Keratinocyte (primary cell): ENCODE data around the gene SPRR2A. TPM values are rescaled to one million over a fixed set of nuclear protein-coding genes. Genes with fewer than 3 reads are reported as not detected.
A peak's percentile ranks its signal among the peaks of the same experiment; 100 is the strongest.

Source experiments
- DNase-seq: peaks from one replicate; pipeline ENCODE4 v3.0.0-alpha.2; 2011; ENCODE audit warnings: low read depth, missing footprints, low spot score
- FAIRE-seq: peaks from 2 replicates; lab custom pipeline; 2011; peaks lifted over from hg19 to GRCh38; lab: Jason Lieb, UNC
- H2AFZ ChIP-seq: 2 replicates; pipeline ENCODE4 v1.6.0; 2012; ENCODE audit warnings: low read length, control low read depth, inconsistent platforms; ENCODE audit not compliant: control insufficient read depth
- H3K27ac ChIP-seq: 2 replicates; pipeline ENCODE4 v1.5.1; 2011; ENCODE audit warnings: low read length; ENCODE audit not compliant: control insufficient read depth, insufficient read depth
- H3K27me3 ChIP-seq: 3 replicates; pipeline ENCODE4 v1.6.0; 2011; ENCODE audit warnings: low read length; ENCODE audit not compliant: control insufficient read depth, insufficient read depth; ENCODE audit errors: extremely low read depth
- H3K36me3 ChIP-seq, 2 experiments: 2 replicates in 1 of 2; 3 replicates in 1 of 2; pipeline ENCODE4 v1.5.1; 2011; ENCODE audit warnings: low read length in 2 of 2, mild to moderate bottlenecking in 1 of 2; ENCODE audit not compliant: control insufficient read depth in 2 of 2, insufficient read depth in 2 of 2; ENCODE audit errors: extremely low read depth in 1 of 2
- H3K4me1 ChIP-seq: 3 replicates; pipeline ENCODE4 v1.5.1; 2011; ENCODE audit warnings: low read length; ENCODE audit not compliant: control insufficient read depth, insufficient read depth; ENCODE audit errors: extremely low read depth
- H3K4me2 ChIP-seq: 3 replicates; pipeline ENCODE4 v1.6.0; 2011; ENCODE audit warnings: low read depth, low read length; ENCODE audit not compliant: control insufficient read depth, insufficient read depth; ENCODE audit errors: extremely low read depth
- H3K4me3 ChIP-seq, 3 experiments: fragments of 200-600 bp in 1 of 3; sonication (generic) in 1 of 3; 2 replicates in 2 of 3; 3 replicates in 1 of 3; pipeline ENCODE4 v1.5.1; 2011 to 2016; ENCODE audit warnings: low read length in 3 of 3, mild to moderate bottlenecking in 3 of 3, control low read depth in 2 of 3, inconsistent platforms in 1 of 3, low read depth in 1 of 3, mixed read lengths in 1 of 3, mixed run types in 1 of 3, moderate library complexity in 1 of 3; ENCODE audit not compliant: control insufficient read depth in 2 of 3, insufficient read depth in 2 of 3; ENCODE audit errors: extremely low read depth in 1 of 3
- H3K79me2 ChIP-seq: 2 replicates; pipeline ENCODE4 v1.6.0; 2012; ENCODE audit warnings: low read length; ENCODE audit not compliant: control insufficient read depth, insufficient read depth
- H3K9ac ChIP-seq: 3 replicates; pipeline ENCODE4 v1.6.0; 2011; ENCODE audit warnings: low read length; ENCODE audit not compliant: control insufficient read depth, insufficient read depth; ENCODE audit errors: extremely low read depth
- H3K9me1 ChIP-seq: 3 replicates; pipeline ENCODE4 v1.6.0; 2011; ENCODE audit warnings: low read length; ENCODE audit not compliant: control insufficient read depth, insufficient read depth; ENCODE audit errors: extremely low read depth
- H3K9me3 ChIP-seq: 2 replicates; pipeline ENCODE4 v1.5.1; 2012; ENCODE audit warnings: low read depth, low read length; ENCODE audit not compliant: control insufficient read depth
- H4K20me1 ChIP-seq: 3 replicates; pipeline ENCODE4 v1.6.0; 2011; ENCODE audit warnings: low read length; ENCODE audit not compliant: control insufficient read depth, insufficient read depth; ENCODE audit errors: extremely low read depth
- EZH2 ChIP-seq: IDR thresholded peaks from one replicate; pipeline ENCODE4 v1.6.1; 2012; ENCODE audit warnings: inconsistent platforms, mild to moderate bottlenecking, low read length, moderate library complexity
- dilution Hi-C: fragments of 300-500 bp; cut with MboI; formaldehyde crosslinking; loops from one replicate; pipeline ENCODE4 v1.7.0; 2020; ENCODE audit warnings: low sequenced_read_pairs; ENCODE audit not compliant: extremely low pct_ligation_motif_present
- polyA plus RNA-seq, 5 experiments: library from polyadenylated mRNA; depleted of rRNA in 3 of 5; stranded (reverse) in 3 of 5; stranded (forward) in 1 of 5; unstranded in 1 of 5; fragments of >200 nt; gene quantifications; 1 replicate in 1 of 5; 2 replicates in 3 of 5; 3 replicates in 1 of 5; pipeline versions ENCODE4 v1.2.1 to v1.2.3, GENCODE V29; 2011 to 2012; ENCODE audit warnings: missing spikeins in 2 of 5, low read depth in 1 of 5, low replicate concordance in 1 of 5
- TF ChIP-seq, protein P1 (sequence below), 3 experiments: IDR thresholded peaks in 1 of 3; conservative IDR thresholded peaks in 1 of 3; optimal IDR thresholded peaks in 1 of 3; 2 replicates in 2 of 3; 3 replicates in 1 of 3; pipeline versions ENCODE3 to v1.5.1; 2011; ENCODE audit warnings: low read length in 3 of 3, mild to moderate bottlenecking in 3 of 3, moderate library complexity in 2 of 3, control low read depth in 1 of 3, inconsistent platforms in 1 of 3; ENCODE audit not compliant: insufficient read depth in 2 of 3; ENCODE audit errors: extremely low read depth in 1 of 3

Gene SPRR2A
- polyA plus RNA-seq, 1 donor (not counting 4 experiments of a cell fraction or from before 2014, with no cell fraction given): 5.5 TPM

DNA sequence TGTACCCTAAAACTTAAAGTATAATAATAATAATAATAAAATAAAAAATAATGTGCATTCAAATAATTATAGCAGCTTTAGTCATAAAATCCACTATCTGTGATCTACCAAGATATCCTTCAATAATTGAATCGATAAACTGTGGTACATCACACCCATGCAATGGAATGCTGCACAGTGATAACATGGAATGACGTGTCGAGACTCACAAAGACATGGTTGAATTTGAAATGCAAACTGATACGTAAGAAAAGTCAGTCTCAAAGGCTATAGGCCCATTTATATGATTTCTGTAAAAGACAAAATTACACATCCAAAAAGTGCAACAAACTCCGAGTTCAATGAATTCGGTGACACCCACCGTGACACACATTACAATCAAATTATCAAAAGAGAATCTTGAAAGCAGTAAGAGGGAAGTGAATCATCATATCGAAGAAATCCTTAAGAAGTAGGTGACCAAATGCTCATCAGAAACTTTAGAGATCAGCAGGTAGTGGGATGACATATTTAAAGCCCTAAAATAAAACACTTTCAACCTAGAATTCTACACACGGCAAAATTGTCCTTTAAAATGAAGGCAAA lies 42.2 kb upstream of the SPRR2A start:
- dilution Hi-C loops: no loop called here
- DNase-seq: peak; percentile 65
- peak overlapping the region; percentile 62 for H3K4me2 ChIP-seq
- H2AFZ ChIP-seq: peak overlapping the region; percentile 53
- FAIRE-seq: peak; percentile 84
- peak overlapping the region; percentile 48 for H3K9ac ChIP-seq
- H3K36me3 ChIP-seq: no peaks in the 10 kb centered on the region
- TF ChIP-seq EZH2: no peak
- TF ChIP-seq, protein P1, sequence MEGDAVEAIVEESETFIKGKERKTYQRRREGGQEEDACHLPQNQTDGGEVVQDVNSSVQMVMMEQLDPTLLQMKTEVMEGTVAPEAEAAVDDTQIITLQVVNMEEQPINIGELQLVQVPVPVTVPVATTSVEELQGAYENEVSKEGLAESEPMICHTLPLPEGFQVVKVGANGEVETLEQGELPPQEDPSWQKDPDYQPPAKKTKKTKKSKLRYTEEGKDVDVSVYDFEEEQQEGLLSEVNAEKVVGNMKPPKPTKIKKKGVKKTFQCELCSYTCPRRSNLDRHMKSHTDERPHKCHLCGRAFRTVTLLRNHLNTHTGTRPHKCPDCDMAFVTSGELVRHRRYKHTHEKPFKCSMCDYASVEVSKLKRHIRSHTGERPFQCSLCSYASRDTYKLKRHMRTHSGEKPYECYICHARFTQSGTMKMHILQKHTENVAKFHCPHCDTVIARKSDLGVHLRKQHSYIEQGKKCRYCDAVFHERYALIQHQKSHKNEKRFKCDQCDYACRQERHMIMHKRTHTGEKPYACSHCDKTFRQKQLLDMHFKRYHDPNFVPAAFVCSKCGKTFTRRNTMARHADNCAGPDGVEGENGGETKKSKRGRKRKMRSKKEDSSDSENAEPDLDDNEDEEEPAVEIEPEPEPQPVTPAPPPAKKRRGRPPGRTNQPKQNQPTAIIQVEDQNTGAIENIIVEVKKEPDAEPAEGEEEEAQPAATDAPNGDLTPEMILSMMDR (optimal IDR thresholded peaks at IDR 0.05 in 1 of 3, IDR thresholded peaks at IDR 0.05 in 1 of 3, conservative IDR thresholded peaks at IDR 0.05 in 1 of 3; ENCODE audit: extremely low read depth in 1 of 3, insufficient read depth in 2 of 3, low read length in 3 of 3): no peak
- no peaks in the 10 kb centered on the region for H3K9me3 ChIP-seq
- no peaks in the 10 kb centered on the region for H4K20me1 ChIP-seq
- no peaks in the 10 kb centered on the region for H3K79me2 ChIP-seq
- no peaks in the 10 kb centered on the region for H3K9me1 ChIP-seq
- H3K4me3 ChIP-seq: no peak overlapping the region
- no peaks in the 10 kb centered on the region for H3K27me3 ChIP-seq
- peaks cover 33% of the 10 kb centered on the region for H3K4me1 ChIP-seq
- H3K27ac ChIP-seq: peak overlapping the region; percentile 96

DNA sequence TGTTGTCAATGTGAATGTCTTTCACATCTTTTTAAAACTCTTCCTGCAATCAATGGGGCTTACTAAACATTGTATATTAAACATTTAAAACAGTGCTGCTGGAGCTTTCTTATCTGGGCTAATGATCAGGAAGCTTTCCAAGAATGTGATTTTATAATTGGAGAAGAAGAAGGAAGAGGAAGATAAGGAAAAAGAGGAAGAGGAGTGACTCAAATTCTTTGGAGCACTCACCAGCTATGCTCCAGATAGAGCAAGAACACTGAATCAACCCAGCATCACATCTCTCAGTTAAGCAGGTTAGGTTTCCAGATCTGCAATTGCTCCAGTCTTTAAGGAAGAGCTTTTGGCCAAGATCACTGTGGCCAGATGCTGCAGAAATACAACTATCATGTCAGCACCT lies 38.5 kb upstream of the SPRR2A start:
- Histone ChIP-seq H3K4me3 (no peak overlapping the region), H3K27me3 (no peaks in the 10 kb centered on the region), H3K27ac (no peak overlapping the region), H2AFZ (no peak overlapping the region), H3K79me2 (no peaks in the 10 kb centered on the region), H3K9me3 (no peaks in the 10 kb centered on the region), H3K36me3 (no peaks in the 10 kb centered on the region), H3K4me1 (peaks cover 30% of the 10 kb centered on the region), H3K4me2 (no peak overlapping the region), H3K9me1 (no peaks in the 10 kb centered on the region), H4K20me1 (no peaks in the 10 kb centered on the region), H3K9ac (no peak overlapping the region)
- TF ChIP-seq, protein P1 (optimal IDR thresholded peaks at IDR 0.05 in 1 of 3, IDR thresholded peaks at IDR 0.05 in 1 of 3, conservative IDR thresholded peaks at IDR 0.05 in 1 of 3; ENCODE audit: extremely low read depth in 1 of 3, insufficient read depth in 2 of 3, low read length in 3 of 3): no peak
- no peak for TF ChIP-seq EZH2
- dilution Hi-C loops: no loop called here
- peak; percentile 62 for FAIRE-seq
- no peak for DNase-seq
